Lung microvascular endothelial cell (primary cell): ENCODE measurements around the gene RET. TPM values are rescaled to one million over a fixed set of nuclear protein-coding genes. Genes with fewer than 3 reads are reported as not detected.

Experiments
- DNase-seq, 2 donors: peaks; one replicate each; pipeline versions ENCODE4 v3.0.0 to v3.0.0-alpha.2; 2010; ENCODE audit warnings: low read depth in 2 of 2
- total RNA-seq: library from RNA; depleted of rRNA; stranded (reverse); fragments of >200 nt; gene quantifications from 2 replicates; pipeline ENCODE4 v1.2.1, GENCODE V29; 2014

RET gene
- total RNA-seq, 1 donor from 2014 or later: 6.5 TPM

GRCh38 chr10:43106256-43107091 is 29.6 kb downstream of the RET start:
- DNase-seq: no peak

- DNase-seq: no peak
Measured at GRCh38 chr10:43108951-43109350, 32.1 kb downstream of the RET start.

GRCh38 chr10:43109671-43110249 is 32.9 kb downstream of the RET start:
- no peak for DNase-seq

- no peak for DNase-seq
Measured at GRCh38 chr10:43110338-43111071, 33.6 kb downstream of the RET start.

DNA sequence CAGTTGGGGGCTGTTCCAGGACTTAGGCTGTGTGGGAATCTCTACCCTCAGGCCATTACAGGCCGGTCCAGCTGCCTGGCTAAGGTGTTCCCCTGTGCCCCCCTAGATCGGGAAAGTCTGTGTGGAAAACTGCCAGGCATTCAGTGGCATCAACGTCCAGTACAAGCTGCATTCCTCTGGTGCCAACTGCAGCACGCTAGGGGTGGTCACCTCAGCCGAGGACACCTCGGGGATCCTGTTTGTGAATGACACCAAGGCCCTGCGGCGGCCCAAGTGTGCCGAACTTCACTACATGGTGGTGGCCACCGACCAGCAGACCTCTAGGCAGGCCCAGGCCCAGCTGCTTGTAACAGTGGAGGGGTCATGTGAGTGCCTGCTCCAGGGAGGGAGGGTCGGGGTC is 34.2 kb downstream of the RET start:
- DNase-seq: no peak

GRCh38 chr10:43111921-43112607 is 35.2 kb downstream of the RET start:
- DNase-seq: no peak

DNA sequence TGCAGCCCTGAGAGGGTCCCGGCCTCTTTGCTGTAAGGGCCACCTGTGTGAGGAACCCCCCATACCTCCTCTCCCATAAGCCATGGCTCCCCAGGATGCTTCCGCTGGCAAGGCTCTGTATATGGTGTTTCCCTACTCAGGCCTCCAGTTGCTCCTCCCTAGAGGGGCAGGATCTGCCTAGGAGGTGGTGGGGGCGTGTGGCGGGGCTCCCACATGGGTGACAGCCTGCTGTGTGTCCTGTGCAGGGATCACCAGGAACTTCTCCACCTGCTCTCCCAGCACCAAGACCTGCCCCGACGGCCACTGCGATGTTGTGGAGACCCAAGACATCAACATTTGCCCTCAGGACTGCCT is 35.7 kb downstream of the RET start:
- no peak for DNase-seq

DNA sequence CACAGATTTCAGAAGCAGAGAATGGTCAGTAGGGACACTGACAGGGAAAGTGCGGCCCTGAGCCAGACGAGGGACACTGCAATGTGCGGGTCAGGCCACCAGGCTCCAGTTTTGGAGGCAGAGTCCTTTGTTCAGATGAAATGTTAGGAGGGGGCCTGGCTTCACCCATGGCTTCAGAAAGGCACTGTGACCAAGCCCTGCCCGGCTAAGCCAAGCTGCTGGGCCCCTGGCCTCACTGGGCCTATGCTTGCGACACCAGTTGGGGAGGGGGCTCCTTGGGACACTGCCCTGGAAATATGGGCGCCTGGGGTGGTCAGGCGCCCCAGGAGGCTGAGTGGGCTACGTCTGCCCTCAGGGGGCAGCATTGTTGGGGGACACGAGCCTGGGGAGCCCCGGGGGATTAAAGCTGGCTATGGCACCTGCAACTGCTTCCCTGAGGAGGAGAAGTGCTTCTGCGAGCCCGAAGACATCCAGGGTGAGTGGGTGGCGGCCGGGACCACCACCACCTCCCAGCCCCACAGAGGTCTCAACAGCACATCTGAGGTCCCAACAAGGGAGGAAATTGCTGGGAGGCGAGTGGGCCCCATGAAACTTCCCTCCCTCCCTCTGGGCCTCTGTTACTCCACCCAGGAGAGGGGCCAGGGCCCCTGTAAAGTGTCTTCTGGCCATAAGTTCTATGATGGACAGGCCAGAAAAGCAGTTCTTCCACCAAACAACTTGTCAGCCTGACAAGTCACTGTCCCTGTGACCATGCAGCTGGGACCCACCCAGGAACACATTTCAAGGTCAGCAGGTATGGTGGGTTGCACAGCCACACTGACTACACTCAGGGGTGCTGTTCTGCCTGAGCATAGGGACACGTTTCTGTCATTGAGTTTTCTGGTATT is 36.6 kb downstream of the RET start:
- no peak for DNase-seq

DNA sequence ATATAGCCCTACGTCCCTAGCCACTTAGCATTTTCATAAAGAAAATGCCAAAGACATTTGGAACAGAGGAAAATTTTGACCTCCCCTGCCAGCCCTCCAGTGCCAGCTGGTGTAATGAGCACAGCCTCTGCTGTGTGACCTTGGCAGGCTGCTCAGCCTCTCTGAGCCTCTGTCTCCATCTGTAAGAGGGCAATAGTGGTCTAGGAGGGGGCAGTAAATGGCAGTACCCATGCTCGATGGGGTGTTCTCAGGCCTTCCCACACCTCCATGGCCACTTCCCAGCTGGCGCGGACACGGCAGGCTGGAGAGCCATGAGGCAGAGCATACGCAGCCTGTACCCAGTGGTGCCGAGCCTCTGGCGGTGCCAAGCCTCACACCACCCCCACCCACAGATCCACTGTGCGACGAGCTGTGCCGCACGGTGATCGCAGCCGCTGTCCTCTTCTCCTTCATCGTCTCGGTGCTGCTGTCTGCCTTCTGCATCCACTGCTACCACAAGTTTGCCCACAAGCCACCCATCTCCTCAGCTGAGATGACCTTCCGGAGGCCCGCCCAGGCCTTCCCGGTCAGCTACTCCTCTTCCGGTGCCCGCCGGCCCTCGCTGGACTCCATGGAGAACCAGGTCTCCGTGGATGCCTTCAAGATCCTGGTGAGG is 37.3 kb downstream of the RET start:
- no peak for DNase-seq

DNA sequence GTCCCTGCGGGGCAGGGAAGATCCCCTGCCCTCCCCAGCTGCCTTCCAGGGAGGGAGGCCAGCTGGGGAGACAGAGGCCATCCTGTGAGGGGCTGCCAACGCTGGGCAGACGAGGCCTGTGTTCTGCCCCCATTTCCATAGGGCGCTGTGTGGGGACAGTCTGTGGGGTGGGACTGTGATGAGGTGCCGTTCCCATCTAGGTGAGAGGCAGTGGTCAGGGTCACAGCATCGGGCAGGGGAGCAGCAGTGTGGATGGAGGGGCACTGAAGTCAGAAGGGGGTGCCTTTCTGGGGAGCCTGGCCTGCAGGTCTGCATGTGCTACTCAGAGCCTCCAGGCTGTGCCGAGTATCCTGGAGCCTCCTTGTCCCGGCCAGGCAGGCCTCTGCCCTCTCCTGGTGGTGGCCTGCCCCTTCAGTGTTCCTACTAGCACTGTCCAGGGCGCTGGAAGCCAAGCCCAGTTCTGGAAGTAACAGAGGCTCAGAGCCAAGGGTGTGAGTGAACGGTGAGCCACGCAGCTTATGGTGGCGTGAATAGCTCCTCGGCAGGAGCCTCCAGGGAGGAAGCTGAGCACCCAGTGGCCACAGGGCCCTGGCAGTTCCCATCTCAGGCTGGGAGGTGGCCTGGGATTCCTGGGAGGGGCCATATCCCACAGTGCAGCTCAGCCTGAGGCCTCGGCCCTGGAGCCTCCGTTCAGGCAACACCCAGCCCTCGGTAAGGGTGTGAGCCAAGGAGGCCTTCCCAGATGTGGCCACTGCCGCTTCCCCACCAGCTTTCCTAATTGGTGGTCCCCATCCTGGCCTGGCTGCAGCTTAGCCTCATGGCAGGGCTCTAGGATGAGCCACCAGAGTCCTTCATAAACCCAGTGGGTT is 38.1 kb downstream of the RET start:
- DNase-seq: no peak

GRCh38 chr10:43115881-43116595 is 39.2 kb downstream of the RET start:
- DNase-seq: no peak

GRCh38 chr10:43116596-43116995 is 39.7 kb downstream of the RET start:
- DNase-seq: no peak

GRCh38 chr10:43117031-43117776 is 40.3 kb downstream of the RET start:
- no peak for DNase-seq

GRCh38 chr10:43117777-43118583 is 41.1 kb downstream of the RET start:
- no peak for DNase-seq

DNA sequence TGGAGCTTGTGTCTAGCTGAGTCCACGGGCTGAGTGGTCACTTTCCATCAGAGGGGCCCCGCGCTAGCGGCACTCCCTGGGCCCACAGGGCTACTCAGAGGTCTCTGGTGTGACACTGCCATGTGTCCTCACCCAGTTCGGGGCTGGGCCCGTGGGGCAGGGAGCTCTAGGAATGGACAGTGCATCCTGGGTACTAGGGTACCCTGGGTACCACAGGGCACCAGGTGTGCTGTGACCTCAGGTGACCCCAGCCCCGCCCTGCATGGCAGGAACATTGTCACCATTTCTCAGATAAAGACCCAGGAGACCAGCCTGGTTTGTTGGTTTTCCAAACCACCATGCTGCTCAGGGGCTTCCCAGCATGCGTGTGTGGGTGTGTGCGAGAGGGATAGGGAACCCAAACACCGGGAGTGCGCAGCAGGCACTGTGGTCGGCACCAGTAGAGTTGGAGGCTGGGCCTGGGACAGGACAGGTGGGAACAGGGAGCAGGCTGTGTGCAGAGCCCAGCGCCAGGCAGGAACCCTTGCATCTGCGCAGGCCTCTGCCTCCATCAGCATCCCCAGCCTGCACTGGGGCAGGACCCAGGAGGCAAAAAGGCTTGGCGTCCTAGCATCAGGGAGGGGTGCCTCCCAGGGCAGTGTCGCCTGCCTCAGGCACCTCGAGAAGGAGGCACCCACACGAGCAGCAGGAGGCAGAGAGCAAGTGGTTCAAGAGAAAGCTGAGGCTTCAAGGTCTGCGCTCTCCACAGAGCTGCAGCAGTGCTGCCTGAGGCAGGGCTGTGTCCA is 42.0 kb downstream of the RET start:
- DNase-seq: no peak

DNA sequence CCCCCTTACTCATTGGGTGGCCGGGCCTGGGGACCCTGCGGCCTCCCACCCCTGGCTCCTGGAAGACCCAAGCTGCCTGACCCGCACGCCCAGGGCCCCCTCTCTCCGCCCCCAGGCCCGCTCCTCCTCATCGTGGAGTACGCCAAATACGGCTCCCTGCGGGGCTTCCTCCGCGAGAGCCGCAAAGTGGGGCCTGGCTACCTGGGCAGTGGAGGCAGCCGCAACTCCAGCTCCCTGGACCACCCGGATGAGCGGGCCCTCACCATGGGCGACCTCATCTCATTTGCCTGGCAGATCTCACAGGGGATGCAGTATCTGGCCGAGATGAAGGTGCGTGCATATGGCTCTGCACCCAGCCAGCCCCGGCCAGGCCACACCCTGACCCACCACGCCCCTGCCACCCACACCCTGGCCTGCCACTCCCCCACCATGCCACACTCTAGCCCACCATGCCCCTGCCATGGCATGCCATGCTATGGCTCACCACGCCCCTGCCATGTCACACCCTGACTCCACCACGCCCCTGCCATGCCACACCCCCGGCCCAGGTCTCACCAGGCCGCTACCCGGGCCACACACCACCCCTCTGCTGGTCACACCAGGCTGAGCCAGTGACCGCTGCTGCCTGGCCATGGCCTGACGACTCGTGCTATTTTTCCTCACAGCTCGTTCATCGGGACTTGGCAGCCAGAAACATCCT is 42.7 kb downstream of the RET start:
- DNase-seq: no peak
